ENCODE results near the gene ROBO2.

- TF ChIP-seq POLR2AphosphoS5 (IDR thresholded peaks at IDR 0.05), result no peak
- no peak for TF ChIP-seq CTCF (IDR thresholded peaks at IDR 0.05)
- TF ChIP-seq POLR2A (IDR thresholded peaks at IDR 0.05), result no peak
- TF ChIP-seq EP300 (IDR thresholded peaks at IDR 0.05), result no peak
Observed at GRCh38 chr3:77536038-77536775, 496.3 kb downstream of the ROBO2 start.
